Neural progenitor cell (in vitro differentiated cells): Measurements from ENCODE around the gene NPSR1.

Experiments
- EZH2 ChIP-seq: fragments of 200-600 bp; sonication (generic); IDR thresholded peaks from 2 replicates; pipeline ENCODE4 v1.6.1; 2017; ENCODE audit warnings: antibody characterized with exemption, mild to moderate bottlenecking, moderate library complexity
- EZH2phosphoT487 ChIP-seq: fragments of 200-600 bp; sonication (generic); IDR thresholded peaks from 2 replicates; pipeline ENCODE4 v1.6.1; 2017; ENCODE audit warnings: antibody characterized with exemption
- TF ChIP-seq, protein P1 (sequence below): fragments of 200-600 bp; sonication (generic); IDR thresholded peaks from 2 replicates; pipeline ENCODE4 v1.5.1; 2017; ENCODE audit warnings: antibody characterized with exemption, mild to moderate bottlenecking

DNA sequence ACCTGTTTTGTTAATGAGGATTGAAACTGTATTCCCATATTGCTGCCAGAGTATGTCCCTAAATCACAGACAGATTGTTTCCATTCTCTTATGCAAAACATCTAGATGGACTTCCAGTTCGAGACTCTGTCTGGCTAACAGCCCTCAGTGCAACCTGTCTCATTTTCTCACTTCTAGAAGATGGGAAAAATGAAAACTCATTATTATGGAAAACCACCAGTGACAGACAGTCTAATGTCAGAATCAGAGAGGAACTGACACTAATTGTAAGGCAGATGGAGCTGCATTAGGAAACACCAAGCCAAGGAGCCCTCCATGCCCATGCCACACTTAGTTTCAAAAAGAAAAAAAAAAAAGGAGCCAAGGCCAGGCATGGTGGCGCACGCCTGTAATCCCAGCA is 61.6 kb downstream of the NPSR1 start:
- TF ChIP-seq, protein P1, sequence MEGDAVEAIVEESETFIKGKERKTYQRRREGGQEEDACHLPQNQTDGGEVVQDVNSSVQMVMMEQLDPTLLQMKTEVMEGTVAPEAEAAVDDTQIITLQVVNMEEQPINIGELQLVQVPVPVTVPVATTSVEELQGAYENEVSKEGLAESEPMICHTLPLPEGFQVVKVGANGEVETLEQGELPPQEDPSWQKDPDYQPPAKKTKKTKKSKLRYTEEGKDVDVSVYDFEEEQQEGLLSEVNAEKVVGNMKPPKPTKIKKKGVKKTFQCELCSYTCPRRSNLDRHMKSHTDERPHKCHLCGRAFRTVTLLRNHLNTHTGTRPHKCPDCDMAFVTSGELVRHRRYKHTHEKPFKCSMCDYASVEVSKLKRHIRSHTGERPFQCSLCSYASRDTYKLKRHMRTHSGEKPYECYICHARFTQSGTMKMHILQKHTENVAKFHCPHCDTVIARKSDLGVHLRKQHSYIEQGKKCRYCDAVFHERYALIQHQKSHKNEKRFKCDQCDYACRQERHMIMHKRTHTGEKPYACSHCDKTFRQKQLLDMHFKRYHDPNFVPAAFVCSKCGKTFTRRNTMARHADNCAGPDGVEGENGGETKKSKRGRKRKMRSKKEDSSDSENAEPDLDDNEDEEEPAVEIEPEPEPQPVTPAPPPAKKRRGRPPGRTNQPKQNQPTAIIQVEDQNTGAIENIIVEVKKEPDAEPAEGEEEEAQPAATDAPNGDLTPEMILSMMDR: no peak
- TF ChIP-seq EZH2 (no peak), EZH2phosphoT487 (no peak)
